NCI-H226 (cell line): ENCODE results near the gene PNPLA1.
A peak's percentile ranks its signal among the peaks of the same experiment; 100 is the strongest.

Experiments
- DNase-seq: peaks from one replicate; pipeline ENCODE4 v3.0.0-alpha.2; 2015

PNPLA1 gene

GRCh38 chr6:36247693-36248092 lies 22.2 kb upstream of the PNPLA1 start:
- DNase-seq, result peak; percentile 89

- DNase-seq, result peak; percentile 84
These were observed 20.9 kb upstream of the PNPLA1 start for GRCh38 chr6:36248980-36249379.

GRCh38 chr6:36249536-36249935 lies 20.3 kb upstream of the PNPLA1 start:
- DNase-seq, result no peak

GRCh38 chr6:36252005-36252404 lies 17.9 kb upstream of the PNPLA1 start:
- DNase-seq, result no peak

GRCh38 chr6:36263390-36264000 lies 6.4 kb upstream of the PNPLA1 start:
- no peak for DNase-seq

GRCh38 chr6:36265744-36266143 lies 4.1 kb upstream of the PNPLA1 start:
- no peak for DNase-seq

GRCh38 chr6:36266913-36267644 lies 2.8 kb upstream of the PNPLA1 start:
- peak; percentile 60 for DNase-seq

- DNase-seq, result peak; percentile 39
These were observed 2.0 kb upstream of the PNPLA1 start for GRCh38 chr6:36267731-36268477.

- DNase-seq, result peak; percentile 90
These were observed 1.2 kb upstream of the PNPLA1 start for GRCh38 chr6:36268478-36269275.

- DNase-seq, result no peak
These were observed 2.4 kb downstream of the PNPLA1 start for GRCh38 chr6:36272234-36272633.

GRCh38 chr6:36273067-36273466 lies 3.2 kb downstream of the PNPLA1 start:
- no peak for DNase-seq

GRCh38 chr6:36273802-36274514 lies 4.1 kb downstream of the PNPLA1 start:
- DNase-seq, result no peak

- no peak for DNase-seq
These were observed 7.0 kb downstream of the PNPLA1 start for GRCh38 chr6:36276581-36277536.

GRCh38 chr6:36277946-36278470 lies 8.1 kb downstream of the PNPLA1 start:
- no peak for DNase-seq

- no peak for DNase-seq
These were observed 10.6 kb downstream of the PNPLA1 start for GRCh38 chr6:36280467-36280866.

GRCh38 chr6:36280983-36281382 lies 11.1 kb downstream of the PNPLA1 start:
- DNase-seq, result no peak

- DNase-seq, result no peak
These were observed 13.7 kb downstream of the PNPLA1 start for GRCh38 chr6:36283608-36284007.

GRCh38 chr6:36284359-36284758 lies 14.5 kb downstream of the PNPLA1 start:
- no peak for DNase-seq

GRCh38 chr6:36285187-36285671 lies 15.4 kb downstream of the PNPLA1 start:
- no peak for DNase-seq

- DNase-seq, result no peak
These were observed 15.9 kb downstream of the PNPLA1 start for GRCh38 chr6:36285797-36286196.

GRCh38 chr6:36286858-36287257 lies 17.0 kb downstream of the PNPLA1 start:
- DNase-seq, result no peak
